Measurements from ENCODE around the gene KCNJ12.

DNA sequence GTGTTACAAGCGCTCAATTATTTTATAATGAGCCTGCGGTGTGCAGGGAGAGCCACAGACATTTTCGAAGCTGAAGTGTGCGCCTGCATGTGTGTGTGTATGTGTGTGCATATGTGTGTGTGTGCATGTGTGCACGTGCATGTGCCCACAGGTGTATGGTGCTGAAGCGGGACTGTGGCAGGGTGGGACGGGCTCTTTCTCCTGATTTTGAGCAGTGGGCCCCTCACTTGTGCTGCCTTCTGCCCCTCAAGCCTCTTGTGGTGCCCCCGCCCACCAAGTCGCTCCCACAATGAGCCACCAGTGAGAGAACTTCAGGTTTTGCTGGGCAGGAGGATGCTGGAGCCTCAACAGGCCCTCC, 16.7 kb upstream of the KCNJ12 start:
- TF ChIP-seq CTCF (IDR thresholded peaks at IDR 0.05) (no peak), EZH2 (IDR thresholded peaks at IDR 0.05) (no peak), EZH2phosphoT487 (IDR thresholded peaks at IDR 0.05) (no peak)
